GM12878 (cell line): ENCODE measurements around the gene BFSP2. TPM values are rescaled to one million over a fixed set of nuclear protein-coding genes. Genes with fewer than 3 reads are reported as not detected.

Experiments
- ATAC-seq: fragments of 200-7000 bp; cut with Tn5 transposase; 3 replicates; pipeline ENCODE4 v1.9.1; 2020; ENCODE audit warnings: mild to moderate bottlenecking, moderate library complexity
- BruUV-seq: library from RNA; stranded (reverse); fragments of 400-500 nt; replicated peaks from 2 replicates; lab custom pipeline; 2021; lab: Mats Ljungman, UMichigan
- CTCF ChIA-PET: fragments of 300-600 bp; sonication (Branson Sonifier 250); formaldehyde crosslinking; extraction: SDS; loops from one replicate; lab custom pipeline; 2021; ENCODE audit warnings: inconsistent platforms; lab: Yijun Ruan, JAX
- POLR2A ChIA-PET: fragments of 350-600 bp; formaldehyde crosslinking; extraction: SDS; loops from one replicate; lab custom pipeline; 2021; ENCODE audit warnings: inconsistent platforms; lab: Charles Lee
- RAD21 ChIA-PET: fragments of 300-600 bp; sonication (Branson Sonifier 250); formaldehyde crosslinking; loops from one replicate; lab custom pipeline; 2023; ENCODE audit warnings: antibody characterized with exemption; ENCODE audit not compliant: unreplicated experiment; lab: Charles Lee
- SMC1A ChIA-PET: fragments of 300-600 bp; sonication (Branson Sonifier 250); formaldehyde crosslinking; loops from one replicate; lab custom pipeline; 2023; ENCODE audit not compliant: unreplicated experiment, uncharacterized antibody; lab: Charles Lee
- DNase-seq: peaks from one replicate; pipeline ENCODE4 v3.0.0-alpha.2; 2011; ENCODE audit warnings: low read depth, low spot score
- FAIRE-seq: peaks from 3 replicates; lab custom pipeline; 2011; peaks lifted over from hg19 to GRCh38; lab: Jason Lieb, UNC
- H2AFZ ChIP-seq: 2 replicates; pipeline ENCODE4 v1.6.0; 2011; ENCODE audit warnings: low read depth, low read length, control low read depth; ENCODE audit not compliant: control insufficient read depth
- H3K27ac ChIP-seq: 2 replicates; pipeline ENCODE4 v1.5.1; 2011; ENCODE audit warnings: control low read depth; ENCODE audit not compliant: control insufficient read depth, insufficient read depth
- H3K27me3 ChIP-seq, 2 experiments: replicated peaks in 1 of 2; 2 replicates each; pipeline versions ENCODE4 v1.6.0 to v1.6.1; 2011; ENCODE audit warnings: low read length in 1 of 2; ENCODE audit not compliant: control insufficient read depth in 2 of 2, insufficient read depth in 2 of 2
- H3K36me3 ChIP-seq, 2 experiments: 2 replicates each; pipeline ENCODE4 v1.5.1; 2011; ENCODE audit warnings: low read length in 1 of 2; ENCODE audit not compliant: control insufficient read depth in 2 of 2, insufficient read depth in 2 of 2
- H3K4me1 ChIP-seq: 2 replicates; pipeline ENCODE4 v1.6.1; 2011; ENCODE audit warnings: mild to moderate bottlenecking, low read length, moderate library complexity, mixed read lengths; ENCODE audit not compliant: control insufficient read depth, insufficient read depth
- H3K4me2 ChIP-seq: 2 replicates; pipeline ENCODE4 v1.6.0; 2011; ENCODE audit warnings: control low read depth; ENCODE audit not compliant: control insufficient read depth, insufficient read depth
- H3K4me3 ChIP-seq: fragments of 200-600 bp; sonication (generic); 2 replicates; pipeline ENCODE4 v1.5.1; 2016
- H3K79me2 ChIP-seq: 2 replicates; pipeline ENCODE4 v1.6.0; 2011; ENCODE audit warnings: low read length; ENCODE audit not compliant: control insufficient read depth, insufficient read depth
- H3K9ac ChIP-seq: 2 replicates; pipeline ENCODE4 v1.8.0; 2011; ENCODE audit warnings: low read length, control low read depth, mixed read lengths; ENCODE audit not compliant: control insufficient read depth, insufficient read depth
- H3K9me3 ChIP-seq: replicated peaks from 3 replicates; pipeline ENCODE4 v1.5.1; 2011; ENCODE audit warnings: mild to moderate bottlenecking, low read length; ENCODE audit not compliant: control insufficient read depth, insufficient read depth
- H4K20me1 ChIP-seq: 2 replicates; pipeline ENCODE4 v1.6.0; 2011; ENCODE audit not compliant: control insufficient read depth, insufficient read depth
- CTCF ChIP-seq, 3 experiments: IDR thresholded peaks in 2 of 3; conservative IDR thresholded peaks in 1 of 3; 2 replicates each; pipeline ENCODE4 v1.5.1; 2011; ENCODE audit warnings: low read depth in 3 of 3, low read length in 3 of 3, mild to moderate bottlenecking in 3 of 3, control low read depth in 2 of 3, moderate library complexity in 2 of 3, inconsistent platforms in 1 of 3, mixed read lengths in 1 of 3; ENCODE audit not compliant: control insufficient read depth in 2 of 3, insufficient read depth in 1 of 3; ENCODE audit errors: extremely low read depth in 1 of 3
- EGR1 ChIP-seq, 2 experiments: IDR thresholded peaks; 1 replicate in 1 of 2; 2 replicates in 1 of 2; pipeline ENCODE4 v1.6.1; 2011 to 2012; ENCODE audit warnings: low read depth in 2 of 2, low read length in 2 of 2, borderline replicate concordance in 1 of 2, mild to moderate bottlenecking in 1 of 2, moderate library complexity in 1 of 2
- POLR2AphosphoS2 ChIP-seq: IDR thresholded peaks from 2 replicates; pipeline ENCODE4 v1.6.1; 2011; ENCODE audit warnings: low read depth, mild to moderate bottlenecking, low read length, improper control_type of control experiment, moderate library complexity
- RAD21 ChIP-seq: IDR thresholded peaks from 2 replicates; pipeline ENCODE4 v1.6.1; 2011; ENCODE audit warnings: mild to moderate bottlenecking, low read depth, low read length, moderate library complexity; ENCODE audit not compliant: insufficient read depth
- WGBS: methylation state at CpG from one replicate; pipeline ENCODE4 v1.1.6; 2016; ENCODE audit warnings: low lambda C conversion rate; ENCODE audit not compliant: insufficient replicate concordance, insufficient coverage; ENCODE audit errors: missing lambda C conversion rate; 5-methylcytosine and 5-hydroxymethylcytosine counted together
- in situ Hi-C: fragments of 300-500 bp; cut with MboI; formaldehyde crosslinking; loops from 9 replicates; pipeline ENCODE4 v1.14.3; 2018; ENCODE audit warnings: mixed read lengths
- intact Hi-C: fragments of 100-400 bp; cut with micrococcal nuclease; formaldehyde crosslinking; loops from one replicate; pipeline ENCODE4 v1.14.2; 2022; ENCODE audit not compliant: unreplicated experiment
- polyA plus RNA-seq, 11 experiments: library from polyadenylated mRNA; depleted of rRNA in 4 of 11; unstranded in 6 of 11; stranded (reverse) in 5 of 11; fragments of >200 nt; fragmentation: Nextera tagmentation in 4 of 11; fragmentation: Illumina TruSeq in 1 of 11; extraction: Ambion mirVana in 4 of 11; extraction: Trizol in 1 of 11; gene quantifications; 1 replicate in 1 of 11; 2 replicates in 10 of 11; pipeline versions ENCODE4 v1.2.1 to v1.2.3, GENCODE V29; 2011 to 2016; ENCODE audit warnings: inconsistent platforms in 2 of 11, missing spikeins in 2 of 11, low read depth in 1 of 11
- total RNA-seq, 4 experiments: library from RNA; depleted of rRNA in 3 of 4; stranded (reverse); fragments of >200 nt in 3 of 4; fragmentation: Illumina TruSeq in 1 of 4; extraction: Trizol in 1 of 4; gene quantifications; 2 replicates each; pipeline versions ENCODE4 v1.2.1 to v1.2.3, GENCODE V29; 2013 to 2021

Gene BFSP2
- total and polyA plus RNA-seq, 10 of the 15 experiments (the other 5 are each of a cell fraction or from before 2014, with no cell fraction given): 1.5 to 20.4 (median 7.3) TPM

GRCh38 chr3:133429063-133429462, 29.2 kb downstream of the BFSP2 start:
- no peak overlapping the region for H3K27ac ChIP-seq
- H3K27me3 ChIP-seq: no peaks in the 10 kb centered on the region
- H3K9ac ChIP-seq: no peak overlapping the region
- BruUV-seq: no TSS peak
- no peaks in the 10 kb centered on the region for H4K20me1 ChIP-seq
- ChIA-PET RAD21 (no interaction called here), SMC1A (no interaction called here), CTCF (no interaction called here), POLR2A (no interaction called here)
- DNase-seq (no peak), FAIRE-seq (no peak), ATAC-seq (no peak)
- no peaks in the 10 kb centered on the region for H3K36me3 ChIP-seq
- H2AFZ ChIP-seq: no peak overlapping the region
- no peak overlapping the region for H3K4me2 ChIP-seq
- no peak overlapping the region for H3K4me3 ChIP-seq
- H3K4me1 ChIP-seq: peaks cover 5% of the 10 kb centered on the region; the same call in 1 of the 2 replicates
- no peaks in the 10 kb centered on the region for H3K9me3 ChIP-seq
- intact Hi-C loops: loop anchor here (5.0 kb wide), 1 partner anchor 498 kb away; no protein-coding TSS in a partner anchor
- in situ Hi-C loops: no loop called here
- TF ChIP-seq EGR1 (IDR thresholded peaks at IDR 0.05; ENCODE audit: borderline replicate concordance in 1 of 2, low read depth in 2 of 2, low read length in 2 of 2) (no peak), RAD21 (0 out of 2 replicates have a peak, but pooled peaks have one; percentile 11), CTCF (IDR thresholded peaks at IDR 0.05 in 2 of 3, conservative IDR thresholded peaks at IDR 0.05 in 1 of 3; ENCODE audit: control insufficient read depth in 2 of 3, extremely low read depth in 1 of 3, insufficient read depth in 1 of 3, low read depth in 3 of 3, low read length in 3 of 3) (peak in 1 of 3 experiments; percentile 24; a peak in 1 of 6 replicates)
- H3K79me2 ChIP-seq: no peaks in the 10 kb centered on the region

DNA sequence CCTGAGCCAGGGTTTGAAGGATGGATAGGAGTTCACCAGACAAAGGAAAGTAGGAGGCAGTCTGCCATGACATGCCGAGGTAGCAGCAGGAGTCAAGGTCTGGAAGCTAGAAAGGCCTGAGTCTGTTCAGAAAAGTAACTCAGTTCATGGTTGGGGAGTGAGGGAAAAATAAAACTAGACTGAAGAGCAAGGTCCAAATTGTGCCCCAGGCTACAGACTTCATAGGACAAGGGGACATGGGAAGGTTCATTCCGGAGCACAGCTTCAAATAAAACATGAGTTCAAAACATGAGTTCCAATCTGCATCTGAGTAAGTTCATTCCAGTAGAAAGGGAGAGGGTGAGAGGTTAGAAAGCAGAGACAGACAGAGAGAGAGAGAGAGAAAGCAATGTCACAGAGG, 39.7 kb downstream of the BFSP2 start:
- DNase-seq (no peak), ATAC-seq (no peak), FAIRE-seq (no peak)
- SMC1A ChIA-PET: interaction anchor here (1.0 to 1.3 kb wide), 2 partner anchors 28 to 82 kb away, joined by 3 to 4 read pairs; no protein-coding TSS in a partner anchor
- H3K27ac ChIP-seq: no peak overlapping the region
- POLR2A ChIA-PET: no interaction called here
- H3K27me3 ChIP-seq: no peaks in the 10 kb centered on the region
- H4K20me1 ChIP-seq: no peaks in the 10 kb centered on the region
- peaks cover 4% of the 10 kb centered on the region; the same call in 2 of the 3 replicates for H3K9me3 ChIP-seq
- H3K4me1 ChIP-seq: peaks cover 25% of the 10 kb centered on the region
- H3K9ac ChIP-seq: no peak overlapping the region
- H3K36me3 ChIP-seq: no peaks in the 10 kb centered on the region
- in situ Hi-C loops: no loop called here
- H2AFZ ChIP-seq: no peak overlapping the region
- no TSS peak for BruUV-seq
- TF ChIP-seq POLR2AphosphoS2: no peak
- WGBS: 91% methylated on average over 2 of the region's 2 CpGs
- H3K79me2 ChIP-seq: no peaks in the 10 kb centered on the region
- RAD21 ChIA-PET: no interaction called here
- intact Hi-C loops: no loop called here
- H3K4me2 ChIP-seq: no peak overlapping the region
- H3K4me3 ChIP-seq: no peak overlapping the region
- CTCF ChIA-PET: no interaction called here
